Embryonic facial prominence (tissue), 1 donor: ENCODE data around the gene EMP1.

Experiments
- DNase-seq: peaks from one replicate; pipeline ENCODE4 v3.0.0-alpha.2; 2016; ENCODE audit errors: extremely low spot score

The EMP1 gene

DNA sequence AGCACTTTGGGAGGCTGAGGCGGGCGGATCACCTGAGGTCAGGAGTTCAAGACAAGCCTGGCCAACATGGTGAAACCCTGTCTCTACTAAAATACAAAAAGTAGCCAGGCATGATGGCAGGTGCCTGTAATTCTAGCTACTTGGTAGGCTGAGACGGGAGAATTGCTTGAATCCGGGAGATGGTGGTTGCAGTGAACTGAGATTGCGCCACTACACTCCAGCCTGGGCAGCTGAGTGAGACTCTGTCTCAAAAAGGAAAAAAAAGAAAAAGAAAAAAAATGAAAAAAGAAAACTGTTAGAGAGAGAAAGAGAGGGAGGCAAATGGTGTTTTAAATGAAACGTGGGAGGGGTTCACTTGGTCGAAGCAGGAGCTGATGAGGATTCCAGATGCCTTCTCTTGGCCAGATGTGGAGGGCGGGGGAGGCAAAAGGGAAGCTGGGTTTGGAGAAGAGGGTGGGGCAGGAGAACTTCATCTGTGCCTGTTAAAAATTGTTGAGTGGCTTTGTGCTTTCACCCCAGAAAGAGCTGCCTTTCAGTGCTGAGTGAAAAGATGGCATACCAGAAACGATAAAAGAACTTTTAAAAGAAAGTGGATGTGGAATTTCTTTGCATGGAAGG is 1.1 kb downstream of the EMP1 start:
- peak; percentile 59 for DNase-seq

DNA sequence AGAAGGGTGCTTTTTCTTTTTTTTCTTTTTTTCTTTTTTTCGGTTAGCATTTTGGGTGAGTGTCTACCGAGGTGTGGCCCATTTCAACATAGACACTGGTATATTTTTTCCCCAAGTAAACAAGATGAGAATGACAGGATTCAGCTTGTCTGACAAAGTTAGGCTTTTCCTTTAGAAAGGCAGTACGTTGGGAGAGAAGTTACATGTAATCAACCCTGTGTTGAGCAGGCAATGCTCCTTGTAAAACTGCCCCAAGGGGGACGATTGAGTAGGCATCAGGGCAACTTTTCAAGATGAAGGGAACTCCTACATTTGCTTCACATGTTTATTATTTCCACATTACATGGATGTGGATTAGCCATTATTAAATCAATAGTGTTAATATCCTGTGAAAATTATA is 1.7 kb downstream of the EMP1 start:
- DNase-seq = no peak

DNA sequence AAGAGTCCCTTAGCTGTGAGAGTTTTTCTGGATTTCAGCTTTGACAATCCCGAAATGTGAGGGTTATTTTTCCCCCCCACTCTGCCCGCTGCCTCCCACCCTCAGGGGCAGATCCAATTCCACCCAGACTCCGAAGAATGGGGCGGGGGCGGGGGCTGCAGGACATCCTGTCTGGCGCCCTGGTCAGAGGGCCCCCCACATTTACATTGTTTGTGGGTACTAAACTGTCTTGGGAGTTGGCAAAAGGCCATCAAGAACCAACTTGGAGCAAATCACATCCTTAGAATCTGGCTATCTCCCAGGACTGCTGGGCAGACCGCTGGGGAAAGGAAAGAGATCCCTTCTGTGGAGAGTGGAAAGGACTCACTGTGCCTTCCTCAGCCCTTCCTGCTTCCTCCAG is 2.4 kb downstream of the EMP1 start:
- DNase-seq = no peak

DNA sequence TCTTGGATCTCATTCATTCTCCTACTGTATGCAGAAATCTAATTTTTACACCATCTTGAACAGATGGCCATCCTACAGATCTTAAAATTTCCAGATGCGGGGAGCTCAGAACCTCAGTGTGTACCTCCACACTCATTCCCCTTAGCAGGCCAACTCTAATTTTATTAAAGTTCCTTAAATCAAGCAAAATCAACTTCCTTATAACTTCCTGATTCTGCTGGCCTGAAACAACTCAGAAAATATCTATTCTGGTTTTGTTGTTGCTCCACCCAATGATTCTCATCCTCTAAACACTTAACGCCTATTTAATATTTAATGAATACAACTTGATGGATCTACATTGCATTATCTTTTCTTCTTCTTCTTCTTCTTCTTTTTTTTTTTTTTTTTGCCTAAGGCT is 3.1 kb downstream of the EMP1 start:
- no peak for DNase-seq

GRCh38 chr12:13200841-13201240 is 4.3 kb downstream of the EMP1 start:
- no peak for DNase-seq

DNA sequence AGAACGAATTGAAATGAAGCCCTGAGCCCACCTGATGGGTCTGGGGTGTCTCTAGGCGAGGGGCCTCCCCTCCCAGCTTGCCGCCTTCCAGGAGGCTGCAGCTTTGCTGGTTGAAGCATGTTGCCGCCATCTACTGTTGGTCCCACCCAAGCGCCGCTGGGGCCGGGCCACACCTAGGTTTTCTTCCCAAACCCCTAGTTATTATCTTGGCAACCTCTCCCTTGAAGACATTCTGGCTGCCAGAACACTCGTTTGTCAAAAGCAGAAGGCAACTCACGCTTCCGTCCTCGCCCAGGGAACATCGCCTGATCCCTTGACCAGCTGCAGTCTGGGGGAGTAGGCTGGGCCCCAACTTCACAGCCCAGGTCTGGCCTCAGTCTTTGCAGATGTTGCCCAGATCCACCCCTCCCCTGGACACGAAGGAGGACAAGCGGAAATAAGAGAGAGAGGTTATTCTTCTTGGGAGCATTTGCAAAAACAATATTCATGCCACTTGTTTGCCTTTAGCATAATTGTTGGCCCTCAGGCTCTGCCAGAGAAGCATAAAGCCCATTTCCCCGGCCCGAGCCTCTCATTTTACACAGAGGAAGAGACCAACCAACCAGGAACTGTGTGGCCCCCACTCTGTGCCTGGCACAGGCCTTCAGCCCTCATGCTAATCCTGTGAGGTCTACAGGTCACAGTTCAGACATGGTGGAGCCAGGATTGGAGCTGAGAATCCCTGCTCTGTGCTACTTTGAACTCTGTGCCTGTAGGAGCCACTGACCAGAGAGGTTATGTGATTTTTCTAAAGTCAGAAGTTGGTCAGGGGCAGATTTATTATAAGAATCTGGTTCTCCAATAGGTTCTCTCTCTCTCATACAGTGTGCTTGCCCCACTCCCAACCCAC is 6.8 kb downstream of the EMP1 start:
- DNase-seq = no peak

DNA sequence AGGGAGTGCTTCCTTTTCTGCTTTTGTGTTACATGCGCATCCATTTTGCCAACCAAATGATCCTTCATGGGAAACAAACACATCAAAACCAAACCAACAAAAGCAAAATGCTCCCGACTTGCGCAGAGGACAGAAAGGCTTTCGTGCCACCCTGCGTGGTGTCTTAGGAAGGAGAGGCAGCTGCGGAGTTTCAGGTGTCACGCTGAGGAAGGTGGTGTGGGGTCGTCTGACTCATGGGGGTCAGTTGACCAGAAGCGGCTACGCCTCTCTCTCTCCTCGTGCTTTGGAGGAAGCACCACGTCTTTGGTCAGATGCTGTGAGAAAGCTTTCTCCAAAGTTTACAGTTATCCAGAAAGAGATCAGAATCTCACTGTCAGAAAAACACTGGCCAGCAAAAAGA is 7.9 kb downstream of the EMP1 start:
- DNase-seq = no peak

- no peak for DNase-seq
Measured at GRCh38 chr12:13205809-13206559, 9.5 kb downstream of the EMP1 start.

DNA sequence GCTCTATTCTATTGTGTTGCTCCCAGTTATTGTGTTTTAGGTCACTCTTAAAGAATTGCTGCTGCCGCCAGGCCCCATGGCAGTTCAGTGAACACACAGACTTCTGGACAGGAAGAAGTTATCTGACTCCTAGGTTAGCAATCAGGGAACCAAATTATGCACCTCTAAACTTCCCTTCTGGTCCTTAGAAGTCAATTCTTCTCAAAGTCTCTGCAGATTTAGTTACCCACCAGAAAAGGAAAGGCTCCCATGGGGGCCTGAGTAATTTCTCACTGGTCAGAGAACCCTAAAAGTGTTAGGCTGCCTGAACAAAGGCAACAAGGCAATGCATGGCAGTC is 10.0 kb downstream of the EMP1 start:
- DNase-seq = no peak

DNA sequence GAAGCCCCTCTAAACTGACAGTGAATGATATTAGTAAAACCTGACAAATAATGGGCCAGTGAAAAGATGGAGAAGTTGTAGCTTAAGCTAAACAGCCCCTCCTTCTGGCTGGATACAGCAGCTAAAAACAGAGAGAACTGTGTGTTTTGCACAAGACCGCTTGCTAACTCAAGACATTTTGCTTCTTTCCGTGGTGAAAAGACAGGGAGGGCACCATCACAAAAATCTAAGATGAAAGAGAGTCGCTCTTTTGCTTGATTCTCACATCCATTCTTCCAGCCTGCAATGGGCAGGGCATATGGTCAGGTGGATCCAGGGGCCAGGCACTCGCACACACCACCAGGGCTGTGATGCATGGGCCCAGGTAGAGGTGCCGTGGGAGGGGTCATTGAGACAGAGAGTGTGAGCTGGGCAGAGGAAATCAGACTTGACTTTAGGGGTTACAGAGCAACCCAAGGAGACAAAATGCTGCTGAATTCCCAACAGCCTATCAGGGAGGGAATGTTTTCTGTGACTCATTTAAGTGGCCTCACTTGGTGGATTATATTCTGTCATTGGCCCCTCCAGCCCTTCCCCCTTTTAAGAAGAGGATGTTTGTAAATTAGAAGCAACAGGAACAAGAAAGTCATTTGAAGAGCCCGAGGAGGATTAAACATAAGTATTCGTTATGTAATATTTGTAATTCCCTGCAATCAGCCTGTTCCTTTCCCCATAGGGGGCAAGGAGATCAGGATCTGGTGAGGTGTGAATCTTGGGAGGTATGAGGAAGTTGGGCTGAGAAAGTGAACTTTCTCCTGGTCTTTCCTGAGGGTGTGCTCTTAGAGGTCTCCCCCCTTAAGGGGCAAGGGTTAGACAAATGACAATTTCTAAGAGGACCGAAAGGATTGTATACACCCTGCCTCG is 12.3 kb downstream of the EMP1 start:
- no peak for DNase-seq

DNA sequence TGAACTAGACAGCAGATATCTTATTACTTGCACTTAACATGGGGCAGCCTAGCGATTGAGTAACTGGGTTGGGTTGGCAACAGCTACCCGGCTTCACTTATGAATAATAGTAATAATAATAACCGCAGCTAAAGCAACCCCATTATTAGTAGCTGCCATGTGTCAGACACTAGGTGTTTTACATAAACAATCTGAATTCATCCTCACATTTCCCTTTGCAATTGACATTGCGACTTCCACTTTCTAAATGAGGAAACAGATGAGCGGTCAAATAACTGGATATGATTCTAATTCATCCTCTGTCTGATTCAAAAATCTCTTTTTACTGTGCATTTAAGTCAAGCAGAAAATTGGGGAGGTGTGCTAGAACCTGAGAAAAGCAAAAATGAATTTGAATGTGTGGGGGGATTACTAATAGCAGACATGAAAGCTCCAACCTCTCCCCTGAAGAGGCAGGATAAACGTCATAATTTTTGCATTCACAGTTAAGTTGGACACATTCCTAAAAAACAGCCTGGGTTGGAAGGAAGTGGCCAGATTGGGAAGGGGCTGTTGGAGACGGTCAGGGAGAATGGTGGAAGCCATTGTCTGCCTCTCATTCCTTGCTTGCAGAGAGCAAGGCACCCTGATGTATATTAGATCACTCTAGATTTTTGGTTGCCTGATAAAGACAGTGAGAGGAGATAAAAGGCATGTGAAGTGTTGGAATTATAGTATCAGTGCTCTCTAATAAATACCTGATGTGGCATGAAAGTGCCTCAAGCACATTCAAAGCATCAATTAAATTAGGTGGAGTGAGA is 13.1 kb downstream of the EMP1 start:
- DNase-seq = no peak

DNA sequence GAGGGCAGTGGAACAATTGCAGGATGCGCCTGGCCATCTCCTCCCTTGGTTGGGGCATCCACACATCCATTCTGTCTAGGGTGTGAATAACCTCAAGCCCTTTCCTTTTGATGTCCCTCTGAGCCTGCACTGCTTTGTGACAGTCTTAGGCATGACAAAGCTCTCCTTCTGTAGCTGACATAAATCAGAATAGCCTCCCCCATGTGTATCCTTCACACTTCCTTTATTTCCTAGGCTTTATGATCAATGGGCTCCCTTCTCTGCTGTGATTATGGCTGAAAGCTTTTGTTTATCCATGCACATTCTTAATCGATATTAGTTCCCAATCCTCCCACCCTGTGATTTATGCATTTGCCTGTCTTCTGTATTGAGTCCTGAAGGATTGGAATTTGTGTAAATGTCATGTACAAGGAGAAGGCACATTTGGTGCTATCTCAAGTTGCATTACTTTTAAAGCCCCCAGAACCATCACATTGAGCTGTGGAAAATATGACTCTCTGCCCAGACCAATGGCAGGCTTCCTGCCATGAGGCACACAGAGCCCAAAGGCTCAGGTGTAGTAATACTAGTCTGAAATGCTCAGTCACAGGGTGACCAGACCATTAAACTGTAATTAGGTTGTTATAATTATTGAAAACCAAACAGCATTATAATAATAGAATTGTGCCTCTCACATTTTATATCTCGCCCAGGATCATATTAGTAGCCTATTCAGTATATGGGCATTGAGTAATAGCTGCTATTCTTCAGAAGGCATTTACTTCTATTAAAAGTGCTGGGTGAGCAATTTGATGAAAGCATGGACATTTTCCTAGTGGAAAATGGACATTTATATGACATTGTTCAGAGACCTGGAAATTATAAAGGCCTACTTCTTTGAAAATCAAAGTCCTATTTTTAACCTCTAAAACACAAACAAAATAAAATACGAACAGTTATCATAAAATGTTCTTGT is 14.0 kb downstream of the EMP1 start:
- DNase-seq = no peak

DNA sequence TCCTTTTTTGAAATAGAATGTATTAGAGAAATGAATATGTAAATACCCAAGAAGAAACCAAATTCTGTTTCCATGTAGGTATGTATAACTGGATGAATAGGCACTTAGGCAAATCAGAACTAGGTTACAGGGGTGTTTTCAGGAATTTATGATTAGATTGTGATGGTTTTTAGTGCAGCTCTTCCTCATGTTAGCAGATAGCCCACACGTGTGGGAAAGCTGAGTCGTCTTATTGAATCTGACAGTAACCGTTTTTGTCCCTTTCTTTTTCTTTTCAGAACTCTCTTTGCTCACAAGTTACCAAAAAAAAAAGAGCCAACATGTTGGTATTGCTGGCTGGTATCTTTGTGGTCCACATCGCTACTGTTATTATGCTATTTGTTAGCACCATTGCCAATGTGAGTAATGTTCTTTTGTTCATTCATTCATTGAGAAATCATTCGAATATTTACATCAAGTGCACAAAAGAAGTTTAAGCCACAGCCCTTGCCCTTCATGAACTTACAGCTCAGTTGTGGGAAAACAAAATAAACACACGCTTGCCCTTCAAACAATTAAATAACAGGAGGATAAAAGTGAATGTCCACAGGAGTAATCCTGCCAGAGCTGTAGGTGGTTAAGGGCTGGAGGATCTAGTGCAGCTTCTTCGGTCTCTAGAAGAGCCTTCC is 14.8 kb downstream of the EMP1 start:
- DNase-seq = no peak

GRCh38 chr12:13211859-13212664 is 15.5 kb downstream of the EMP1 start:
- peak; percentile 68 for DNase-seq

DNA sequence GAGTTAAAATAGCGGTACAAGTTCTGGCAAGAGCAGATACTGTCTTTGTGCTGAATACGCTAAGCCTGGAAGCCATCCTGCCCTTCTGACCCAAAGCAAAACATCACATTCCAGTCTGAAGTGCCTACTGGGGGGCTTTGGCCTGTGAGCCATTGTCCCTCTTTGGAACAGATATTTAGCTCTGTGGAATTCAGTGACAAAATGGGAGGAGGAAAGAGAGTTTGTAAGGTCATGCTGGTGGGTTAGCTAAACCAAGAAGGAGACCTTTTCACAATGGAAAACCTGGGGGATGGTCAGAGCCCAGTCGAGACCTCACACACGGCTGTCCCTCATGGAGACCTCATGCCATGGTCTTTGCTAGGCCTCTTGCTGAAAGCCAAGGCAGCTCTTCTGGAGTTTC is 18.5 kb downstream of the EMP1 start:
- DNase-seq = no peak

DNA sequence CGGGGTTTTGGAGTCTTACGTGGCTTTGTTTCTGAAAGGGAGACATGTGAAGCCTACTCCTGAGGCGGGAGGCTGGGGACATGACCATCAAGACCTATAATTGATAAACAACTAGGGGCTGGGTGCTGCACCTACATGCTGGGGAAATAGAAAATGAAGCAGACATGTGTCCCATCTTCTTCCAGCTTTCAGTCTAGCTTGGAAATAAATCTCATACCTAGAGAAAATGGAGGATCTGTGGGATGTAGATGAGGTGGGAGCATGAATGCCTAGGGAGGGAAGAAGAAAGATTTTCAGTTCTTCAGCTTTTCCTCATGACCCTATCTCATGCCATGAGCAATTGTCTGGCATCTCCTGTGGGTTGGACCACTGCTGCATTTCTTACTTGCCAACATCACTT is 22.1 kb downstream of the EMP1 start:
- DNase-seq = no peak

DNA sequence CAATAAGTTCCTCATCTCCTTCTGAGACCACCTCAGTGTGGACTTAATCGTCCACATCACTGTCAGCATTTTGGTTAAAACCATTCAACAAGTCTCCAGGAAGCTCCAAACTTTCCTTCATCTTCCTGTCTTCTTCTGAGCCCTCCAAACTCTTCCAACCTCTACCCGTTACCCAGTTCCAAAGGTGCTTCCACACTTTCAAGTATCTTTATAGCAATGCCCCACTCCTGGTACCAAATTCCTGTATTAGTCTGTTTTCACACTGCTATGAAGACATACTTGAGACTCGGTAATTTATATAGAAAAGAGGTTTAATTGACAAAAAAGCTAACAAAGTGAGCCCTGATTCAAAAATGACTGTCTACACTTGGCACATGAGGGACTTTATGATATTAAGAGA is 22.8 kb downstream of the EMP1 start:
- DNase-seq = no peak

DNA sequence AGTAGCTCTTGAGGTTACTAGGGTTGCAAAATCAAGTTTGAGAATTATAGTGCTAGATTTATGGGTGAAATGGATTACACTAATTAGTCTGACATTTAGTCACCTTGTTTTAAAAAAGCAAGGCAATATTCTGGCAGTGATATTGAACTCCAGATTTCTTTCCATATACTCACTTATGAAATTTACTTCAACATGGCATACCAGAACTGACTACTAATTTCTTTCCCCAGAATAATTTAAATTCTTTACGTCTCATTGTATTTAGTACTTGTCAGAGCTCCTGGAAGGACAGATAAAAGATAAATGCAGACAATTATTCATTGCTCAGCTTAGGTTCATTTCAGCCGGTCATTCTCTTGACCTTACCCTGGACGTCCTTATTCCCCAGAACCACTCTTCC is 24.3 kb downstream of the EMP1 start:
- no peak for DNase-seq
